Lower leg skin (tissue), 3 donors: ENCODE results near the gene ASPN.

Source experiments
- POLR2A ChIP-seq, 2 donors: fragments of 450-650 bp; IDR thresholded peaks; one replicate each; pipeline ENCODE4 v1.6.1; 2016 to 2017; ENCODE audit warnings: antibody characterized with exemption in 2 of 2, mild to moderate bottlenecking in 1 of 2, moderate library complexity in 1 of 2
- TF ChIP-seq, protein P1 (sequence below), 3 donors: fragments of 450-650 bp; IDR thresholded peaks; one replicate each; pipeline ENCODE4 v1.5.1; 2016; ENCODE audit warnings: antibody characterized with exemption in 3 of 3, mild to moderate bottlenecking in 3 of 3, moderate library complexity in 2 of 3

DNA sequence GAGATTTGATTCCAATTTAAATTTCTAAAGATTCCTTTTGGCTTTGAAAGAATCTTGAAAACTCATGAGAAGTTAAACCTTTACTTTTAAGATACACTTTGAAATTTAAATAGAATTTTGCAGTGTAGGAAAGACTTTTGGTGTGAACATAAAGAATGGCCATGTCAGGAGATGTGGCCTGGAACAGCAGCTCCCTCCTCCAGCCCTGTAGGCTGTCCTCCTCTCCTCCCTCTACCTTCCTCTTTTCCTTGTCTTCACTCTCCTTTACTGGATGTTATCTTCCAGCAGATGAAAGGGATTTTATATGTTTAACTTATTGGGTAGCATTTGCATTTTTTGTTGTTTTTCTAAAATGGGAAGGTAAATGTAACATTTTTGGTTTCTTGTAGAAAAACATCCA lies 18.9 kb downstream of the ASPN start:
- TF ChIP-seq, protein P1, sequence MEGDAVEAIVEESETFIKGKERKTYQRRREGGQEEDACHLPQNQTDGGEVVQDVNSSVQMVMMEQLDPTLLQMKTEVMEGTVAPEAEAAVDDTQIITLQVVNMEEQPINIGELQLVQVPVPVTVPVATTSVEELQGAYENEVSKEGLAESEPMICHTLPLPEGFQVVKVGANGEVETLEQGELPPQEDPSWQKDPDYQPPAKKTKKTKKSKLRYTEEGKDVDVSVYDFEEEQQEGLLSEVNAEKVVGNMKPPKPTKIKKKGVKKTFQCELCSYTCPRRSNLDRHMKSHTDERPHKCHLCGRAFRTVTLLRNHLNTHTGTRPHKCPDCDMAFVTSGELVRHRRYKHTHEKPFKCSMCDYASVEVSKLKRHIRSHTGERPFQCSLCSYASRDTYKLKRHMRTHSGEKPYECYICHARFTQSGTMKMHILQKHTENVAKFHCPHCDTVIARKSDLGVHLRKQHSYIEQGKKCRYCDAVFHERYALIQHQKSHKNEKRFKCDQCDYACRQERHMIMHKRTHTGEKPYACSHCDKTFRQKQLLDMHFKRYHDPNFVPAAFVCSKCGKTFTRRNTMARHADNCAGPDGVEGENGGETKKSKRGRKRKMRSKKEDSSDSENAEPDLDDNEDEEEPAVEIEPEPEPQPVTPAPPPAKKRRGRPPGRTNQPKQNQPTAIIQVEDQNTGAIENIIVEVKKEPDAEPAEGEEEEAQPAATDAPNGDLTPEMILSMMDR (IDR thresholded peaks at IDR 0.05), result no peak
- TF ChIP-seq POLR2A (IDR thresholded peaks at IDR 0.05), result no peak
